ENCODE results near the gene CA14. TPM values are rescaled to one million over a fixed set of nuclear protein-coding genes. Genes with fewer than 3 reads are reported as not detected.

Gene CA14
- total RNA-seq, 1 donor = not detected

DNA sequence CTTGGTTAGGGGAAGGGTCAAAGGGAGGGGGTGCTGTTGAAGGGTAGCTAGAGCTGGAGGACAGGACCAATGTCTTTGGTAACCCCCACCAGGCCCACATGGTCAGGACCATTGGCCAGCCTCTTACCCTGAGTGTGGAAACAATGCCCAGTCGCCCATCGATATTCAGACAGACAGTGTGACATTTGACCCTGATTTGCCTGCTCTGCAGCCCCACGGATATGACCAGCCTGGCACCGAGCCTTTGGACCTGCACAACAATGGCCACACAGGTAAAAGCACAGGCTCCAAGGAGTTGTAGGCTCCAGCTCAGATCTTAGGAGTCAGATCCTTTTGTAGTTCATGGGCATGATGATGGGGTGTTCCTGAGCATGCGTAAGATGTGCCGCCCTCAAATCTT is 3.8 kb downstream of the CA14 start:
- DNase-seq (ENCODE audit: low read depth) = no peak
- TF ChIP-seq, protein P1, sequence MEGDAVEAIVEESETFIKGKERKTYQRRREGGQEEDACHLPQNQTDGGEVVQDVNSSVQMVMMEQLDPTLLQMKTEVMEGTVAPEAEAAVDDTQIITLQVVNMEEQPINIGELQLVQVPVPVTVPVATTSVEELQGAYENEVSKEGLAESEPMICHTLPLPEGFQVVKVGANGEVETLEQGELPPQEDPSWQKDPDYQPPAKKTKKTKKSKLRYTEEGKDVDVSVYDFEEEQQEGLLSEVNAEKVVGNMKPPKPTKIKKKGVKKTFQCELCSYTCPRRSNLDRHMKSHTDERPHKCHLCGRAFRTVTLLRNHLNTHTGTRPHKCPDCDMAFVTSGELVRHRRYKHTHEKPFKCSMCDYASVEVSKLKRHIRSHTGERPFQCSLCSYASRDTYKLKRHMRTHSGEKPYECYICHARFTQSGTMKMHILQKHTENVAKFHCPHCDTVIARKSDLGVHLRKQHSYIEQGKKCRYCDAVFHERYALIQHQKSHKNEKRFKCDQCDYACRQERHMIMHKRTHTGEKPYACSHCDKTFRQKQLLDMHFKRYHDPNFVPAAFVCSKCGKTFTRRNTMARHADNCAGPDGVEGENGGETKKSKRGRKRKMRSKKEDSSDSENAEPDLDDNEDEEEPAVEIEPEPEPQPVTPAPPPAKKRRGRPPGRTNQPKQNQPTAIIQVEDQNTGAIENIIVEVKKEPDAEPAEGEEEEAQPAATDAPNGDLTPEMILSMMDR (IDR thresholded peaks at IDR 0.05; ENCODE audit: insufficient read depth, low read length) = no peak
- no peak overlapping the region for H3K4me3 ChIP-seq (ENCODE audit: low read depth, low read length)

DNA sequence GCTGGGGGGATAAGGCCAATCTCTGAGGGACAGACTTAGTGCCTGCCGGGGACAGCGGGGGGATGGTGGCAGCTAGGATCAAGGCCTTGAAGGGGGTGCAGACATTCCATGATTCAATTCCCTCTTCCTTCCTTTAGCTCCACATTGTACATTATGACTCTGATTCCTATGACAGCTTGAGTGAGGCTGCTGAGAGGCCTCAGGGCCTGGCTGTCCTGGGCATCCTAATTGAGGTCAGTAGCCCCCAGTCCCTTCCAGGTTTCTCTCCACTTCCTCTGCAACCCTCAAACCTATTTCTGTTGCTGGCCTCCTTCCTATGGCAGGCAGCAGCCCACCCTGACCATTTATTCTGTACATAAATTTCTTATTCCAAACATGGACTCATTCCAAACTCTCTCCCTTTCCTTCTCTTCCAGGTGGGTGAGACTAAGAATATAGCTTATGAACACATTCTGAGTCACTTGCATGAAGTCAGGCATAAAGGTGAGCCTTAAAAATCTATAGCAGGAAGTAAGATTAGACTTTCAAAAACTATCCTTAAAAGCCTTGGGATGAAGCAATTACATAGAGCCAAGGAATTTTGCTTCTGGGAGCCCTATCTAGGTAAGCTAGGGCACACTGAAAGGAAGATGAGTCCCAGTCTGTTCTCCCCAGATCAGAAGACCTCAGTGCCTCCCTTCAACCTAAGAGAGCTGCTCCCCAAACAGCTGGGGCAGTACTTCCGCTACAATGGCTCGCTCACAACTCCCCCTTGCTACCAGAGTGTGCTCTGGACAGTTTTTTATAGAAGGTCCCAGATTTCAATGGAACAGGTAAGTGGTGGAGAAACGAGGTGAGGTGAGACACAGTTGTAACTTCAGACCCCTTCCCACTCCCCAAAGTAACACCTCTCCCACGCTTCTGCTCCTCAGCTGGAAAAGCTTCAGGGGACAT is 5.1 kb downstream of the CA14 start:
- TF ChIP-seq, protein P1 (IDR thresholded peaks at IDR 0.05; ENCODE audit: insufficient read depth, low read length) = no peak
- no peak for DNase-seq (ENCODE audit: low read depth)
- no peak overlapping the region for H3K4me3 ChIP-seq (ENCODE audit: low read depth, low read length)

DNA sequence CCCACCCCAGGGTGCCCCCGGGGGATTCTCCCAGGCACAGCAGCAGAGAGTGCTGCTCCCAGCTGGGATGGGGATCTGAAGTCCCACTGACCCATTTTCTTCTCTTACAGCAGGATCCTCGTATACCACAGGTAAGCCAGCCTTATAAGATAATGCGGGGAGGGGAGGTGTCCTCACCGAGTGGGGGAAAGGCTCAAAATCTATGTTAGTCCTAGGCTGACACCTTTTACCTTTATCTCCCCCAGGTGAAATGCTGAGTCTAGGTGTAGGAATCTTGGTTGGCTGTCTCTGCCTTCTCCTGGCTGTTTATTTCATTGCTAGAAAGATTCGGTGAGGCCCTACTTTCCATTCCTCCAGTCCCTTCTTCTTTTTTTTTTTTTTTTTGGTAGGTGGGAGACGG is 6.0 kb downstream of the CA14 start:
- TF ChIP-seq, protein P1 (IDR thresholded peaks at IDR 0.05; ENCODE audit: insufficient read depth, low read length) = no peak
- H3K4me3 ChIP-seq (ENCODE audit: low read depth, low read length) = no peak overlapping the region
- DNase-seq (ENCODE audit: low read depth) = no peak

DNA sequence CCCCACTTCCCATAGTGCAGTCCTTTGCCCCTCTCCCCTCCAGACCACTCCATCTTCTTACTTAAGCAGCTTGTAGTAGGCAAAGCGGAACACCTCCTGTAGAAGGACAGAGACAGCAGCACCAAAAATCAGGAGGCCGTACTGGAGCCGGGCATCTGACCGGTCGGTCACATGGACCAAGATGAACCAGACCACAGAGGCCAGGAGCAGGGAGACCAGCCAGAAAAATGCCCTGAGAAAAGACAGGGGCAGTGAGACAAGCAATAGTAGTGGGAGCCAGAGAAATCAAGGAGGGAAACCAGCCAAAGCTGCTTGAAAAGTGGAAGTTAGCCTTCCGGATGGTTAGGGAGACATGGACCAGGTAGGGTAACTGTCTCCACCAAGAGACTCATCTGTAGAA is 10.3 kb downstream of the CA14 start:
- no peak for DNase-seq (ENCODE audit: low read depth)
- H3K4me3 ChIP-seq (ENCODE audit: low read depth, low read length) = peak overlapping the region; percentile 79
- TF ChIP-seq, protein P1 (IDR thresholded peaks at IDR 0.05; ENCODE audit: insufficient read depth, low read length) = no peak

DNA sequence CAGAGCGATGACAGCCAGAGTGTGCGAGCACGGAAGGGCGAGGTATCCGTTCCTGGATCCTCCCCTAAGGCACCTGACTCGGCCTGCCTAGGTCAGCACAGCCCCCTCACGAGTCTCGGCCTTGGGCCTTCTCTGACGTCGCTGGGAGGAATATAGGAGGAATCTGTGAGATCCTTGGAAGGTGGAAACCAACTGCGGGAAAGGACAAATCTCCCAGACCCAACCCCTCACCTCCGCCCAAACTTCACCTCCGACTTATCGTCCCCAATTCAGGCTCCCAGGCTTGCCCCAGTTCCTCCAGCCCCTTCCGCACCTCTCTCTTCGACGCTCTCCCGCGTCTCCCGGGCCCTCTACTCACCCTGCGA is 10.7 kb downstream of the CA14 start:
- TF ChIP-seq, protein P1 (IDR thresholded peaks at IDR 0.05; ENCODE audit: insufficient read depth, low read length) = no peak
- peak overlapping the region; percentile 79 for H3K4me3 ChIP-seq (ENCODE audit: low read depth, low read length)
- DNase-seq (ENCODE audit: low read depth) = no peak

DNA sequence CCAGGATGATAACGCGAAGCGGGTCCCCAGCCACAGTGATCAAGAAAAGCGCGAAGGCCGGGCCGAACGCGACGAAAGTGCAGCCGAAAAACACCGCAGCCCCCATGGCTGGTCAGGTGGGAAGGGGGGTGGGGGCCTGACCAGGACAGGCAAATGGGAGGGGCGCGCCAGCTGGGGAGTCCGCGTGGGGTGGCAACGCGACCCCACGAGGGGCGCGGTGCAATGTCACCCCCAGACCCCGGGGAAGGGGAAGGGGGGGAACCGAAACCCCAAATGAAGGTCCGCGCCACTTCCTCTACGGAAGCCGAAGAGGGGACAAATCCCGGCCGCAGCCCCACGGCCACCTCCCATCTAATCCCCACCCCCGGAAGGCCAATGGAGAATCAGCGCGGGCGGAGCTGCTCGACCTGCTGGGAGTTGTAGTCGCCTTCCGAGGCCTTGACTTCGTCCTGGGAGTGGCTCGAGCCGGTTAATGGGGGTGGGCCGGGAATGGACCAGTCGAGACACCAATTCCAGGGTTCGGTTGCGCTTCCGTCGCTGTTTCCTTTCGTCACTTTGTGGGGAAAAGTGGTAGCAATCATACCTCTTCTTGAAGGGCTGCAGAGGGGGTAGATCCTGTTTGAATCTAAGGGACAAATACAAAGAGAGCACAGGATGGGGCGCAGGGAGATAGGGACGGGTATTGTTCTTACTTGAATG is 11.3 kb downstream of the CA14 start, which contains the start of gene APH1A:
Gene APH1A (minus strand): TSS at position 312 of the 699 bp plus-strand sequence. CDS start 206 bp downstream, at position 106.
- TF ChIP-seq, protein P1 (IDR thresholded peaks at IDR 0.05; ENCODE audit: insufficient read depth, low read length) = no peak
- DNase-seq (ENCODE audit: low read depth) = peak; percentile 96
- H3K4me3 ChIP-seq (ENCODE audit: low read depth, low read length) = peak within 1 kb of the TSS; percentile 79
